ENCODE results near the gene WDR86.

Gene WDR86

GRCh38 chr7:151409667-151410404 lies at the start of gene WDR86:
Gene WDR86 (minus strand): TSS chr7:151410038. CDS start chr7:151409589, 449 bp downstream.
- peak; percentile 23 for DNase-seq

- no peak for DNase-seq
Observed at GRCh38 chr7:151457534-151457933, 47.7 kb upstream of the WDR86 start.

GRCh38 chr7:151456782-151457181 lies 46.9 kb upstream of the WDR86 start:
- no peak for DNase-seq

- DNase-seq = no peak
Observed at GRCh38 chr7:151456276-151456675, 46.4 kb upstream of the WDR86 start.

- DNase-seq = no peak
Observed at GRCh38 chr7:151455690-151456089, 45.9 kb upstream of the WDR86 start.

- no peak for DNase-seq
Observed at GRCh38 chr7:151454932-151455530, 45.2 kb upstream of the WDR86 start.

GRCh38 chr7:151454305-151454704 lies 44.5 kb upstream of the WDR86 start:
- DNase-seq = no peak

GRCh38 chr7:151453326-151453791 lies 43.5 kb upstream of the WDR86 start:
- DNase-seq = no peak

- DNase-seq = no peak
Observed at GRCh38 chr7:151452680-151453325, 43.0 kb upstream of the WDR86 start.

- no peak for DNase-seq
Observed at GRCh38 chr7:151451626-151452571, 42.1 kb upstream of the WDR86 start.

- DNase-seq = no peak
Observed at GRCh38 chr7:151451156-151451555, 41.3 kb upstream of the WDR86 start.

GRCh38 chr7:151449990-151450389 lies 40.2 kb upstream of the WDR86 start:
- no peak for DNase-seq

- DNase-seq = peak; percentile 82
Observed at GRCh38 chr7:151448261-151449252, 38.7 kb upstream of the WDR86 start.

- no peak for DNase-seq
Observed at GRCh38 chr7:151447901-151448260, 38.0 kb upstream of the WDR86 start.

GRCh38 chr7:151447312-151447711 lies 37.5 kb upstream of the WDR86 start:
- no peak for DNase-seq

GRCh38 chr7:151446412-151446811 lies 36.6 kb upstream of the WDR86 start:
- no peak for DNase-seq

- no peak for DNase-seq
Observed at GRCh38 chr7:151444632-151445031, 34.8 kb upstream of the WDR86 start.

GRCh38 chr7:151442776-151443496 lies 33.1 kb upstream of the WDR86 start:
- no peak for DNase-seq

GRCh38 chr7:151440799-151441445 lies 31.1 kb upstream of the WDR86 start:
- no peak for DNase-seq

Data from CD4-positive, alpha-beta T cell treated with Interleukin-6 for 4 hours (primary cell).